Ectodermal cell (in vitro differentiated cells): Measurements from ENCODE around the gene HLA-E. TPM values are rescaled to one million over a fixed set of nuclear protein-coding genes. Genes with fewer than 3 reads are reported as not detected.

Experiments used
- H3K27ac ChIP-seq: 2 replicates; pipeline ENCODE4 v1.7.0; 2013; ENCODE audit warnings: mild to moderate bottlenecking, low read depth, low read length; ENCODE audit not compliant: insufficient read depth, poor library complexity, severe bottlenecking
- H3K27me3 ChIP-seq: 2 replicates; pipeline ENCODE4 v1.7.0; 2013; ENCODE audit warnings: mild to moderate bottlenecking, low read length; ENCODE audit not compliant: insufficient read depth, control insufficient read depth, poor library complexity, severe bottlenecking
- H3K36me3 ChIP-seq: one replicate; pipeline ENCODE4 v1.7.0; 2013; ENCODE audit warnings: low read length; ENCODE audit not compliant: control insufficient read depth, insufficient read depth
- H3K4me1 ChIP-seq: one replicate; pipeline ENCODE4 v1.7.0; 2013; ENCODE audit warnings: low read length; ENCODE audit not compliant: control insufficient read depth, insufficient read depth
- H3K4me3 ChIP-seq: 2 replicates; pipeline ENCODE4 v1.7.0; 2013; ENCODE audit warnings: low read depth, low read length, control low read depth; ENCODE audit not compliant: insufficient read depth
- H3K9me3 ChIP-seq: 2 replicates; pipeline ENCODE4 v1.7.0; 2013; ENCODE audit warnings: mild to moderate bottlenecking, low read length, moderate library complexity; ENCODE audit not compliant: control insufficient read depth
- WGBS, 2 experiments: methylation state at CpG; one replicate each; pipeline ENCODE4 v1.1.7; 2013; ENCODE audit warnings: missing lambda C conversion rate in 2 of 2; 5-methylcytosine and 5-hydroxymethylcytosine counted together
- polyA plus RNA-seq, 4 experiments: library from polyadenylated mRNA; stranded (reverse); fragments of 50-300 nt; gene quantifications; one replicate each; pipeline ENCODE4 v1.2.3, GENCODE V29; 2013

The HLA-E gene
- polyA plus RNA-seq (2013, experiment 1 of 4): 34.6 TPM
- polyA plus RNA-seq (2013, experiment 2 of 4): 30.3 TPM
- polyA plus RNA-seq (2013, experiment 3 of 4): 28.4 TPM
- polyA plus RNA-seq (2013, experiment 4 of 4): 33.7 TPM

DNA sequence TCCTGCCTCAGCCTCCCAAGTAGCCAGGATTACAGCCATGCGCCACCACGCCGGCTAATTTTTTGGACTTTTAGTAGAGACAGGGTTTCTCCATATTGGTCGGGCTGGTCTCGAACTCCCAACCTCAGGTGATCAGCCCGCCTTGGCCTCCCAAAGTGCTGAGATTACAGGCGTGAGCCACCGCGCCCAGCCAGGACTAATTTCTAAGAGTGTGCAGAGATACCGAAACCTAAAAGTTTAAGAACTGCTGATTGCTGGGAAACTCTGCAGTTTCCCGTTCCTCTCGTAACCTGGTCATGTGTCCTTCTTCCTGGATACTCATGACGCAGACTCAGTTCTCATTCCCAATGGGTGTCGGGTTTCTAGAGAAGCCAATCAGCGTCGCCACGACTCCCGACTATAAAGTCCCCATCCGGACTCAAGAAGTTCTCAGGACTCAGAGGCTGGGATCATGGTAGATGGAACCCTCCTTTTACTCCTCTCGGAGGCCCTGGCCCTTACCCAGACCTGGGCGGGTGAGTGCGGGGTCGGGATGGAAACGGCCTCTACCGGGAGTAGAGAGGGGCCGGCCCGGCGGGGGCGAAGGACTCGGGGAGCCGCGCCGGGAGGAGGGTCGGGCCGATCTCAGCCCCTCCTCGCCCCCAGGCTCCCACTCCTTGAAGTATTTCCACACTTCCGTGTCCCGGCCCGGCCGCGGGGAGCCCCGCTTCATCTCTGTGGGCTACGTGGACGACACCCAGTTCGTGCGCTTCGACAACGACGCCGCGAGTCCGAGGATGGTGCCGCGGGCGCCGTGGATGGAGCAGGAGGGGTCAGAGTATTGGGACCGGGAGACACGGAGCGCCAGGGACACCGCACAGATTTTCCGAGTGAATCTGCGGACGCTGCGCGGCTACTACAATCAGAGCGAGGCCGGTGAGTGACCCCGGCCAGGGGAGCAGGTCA is at the start of gene HLA-E:
TSS of gene HLA-E (plus strand) at position 429 of the 945 bp plus-strand sequence. CDS start at position 452, 23 bp downstream.
- H3K9me3 ChIP-seq: no peaks in the 10 kb centered on the region
- H3K4me1 ChIP-seq: no peaks in the 10 kb centered on the region
- H3K27me3 ChIP-seq: peaks cover 8% of the 10 kb centered on the region
- H3K36me3 ChIP-seq: peaks cover 6% of the 10 kb centered on the region
- 7 to 8% methylated on average over 68 of the region's 68 CpGs for WGBS, 2 experiments
- H3K27ac ChIP-seq: peak within 1 kb of the TSS; percentile 9
- H3K4me3 ChIP-seq: peak within 1 kb of the TSS; percentile 69

- H3K4me1 ChIP-seq: no peaks in the 10 kb centered on the region
- 69 to 74% methylated on average over 3 of the region's 3 CpGs for WGBS, 2 experiments
- H3K36me3 ChIP-seq: no peaks in the 10 kb centered on the region
- H3K27ac ChIP-seq: no peak overlapping the region
- no peak overlapping the region for H3K4me3 ChIP-seq
- peaks cover 83% of the 10 kb centered on the region for H3K27me3 ChIP-seq
- H3K9me3 ChIP-seq: no peaks in the 10 kb centered on the region
These were observed 48.1 kb upstream of the HLA-E start for GRCh38 chr6:30441171-30441570.

- no peak overlapping the region for H3K4me3 ChIP-seq
- no peaks in the 10 kb centered on the region for H3K9me3 ChIP-seq
- H3K27me3 ChIP-seq: peaks cover 80% of the 10 kb centered on the region
- WGBS, 2 experiments: 23 to 26% methylated on average over 20 of the region's 20 CpGs
- H3K36me3 ChIP-seq: no peaks in the 10 kb centered on the region
- H3K27ac ChIP-seq: no peak overlapping the region
- H3K4me1 ChIP-seq: no peaks in the 10 kb centered on the region
These were observed 45.5 kb upstream of the HLA-E start for GRCh38 chr6:30443657-30444450.

DNA sequence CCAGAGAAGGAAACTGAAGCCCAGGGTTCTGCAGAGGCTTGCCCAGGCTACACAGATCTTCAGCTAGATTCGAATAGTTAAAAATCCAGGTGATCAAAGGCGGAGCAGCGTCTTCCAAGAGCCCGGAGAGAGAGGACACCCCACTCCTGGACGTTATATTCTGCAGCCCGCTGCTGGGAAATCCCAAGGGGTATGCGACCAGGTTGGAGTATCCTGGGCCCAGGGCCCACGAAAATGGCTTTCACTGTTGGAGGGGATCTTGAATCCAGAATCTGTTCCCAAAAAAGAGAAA is 44.9 kb upstream of the HLA-E start:
- Histone ChIP-seq H3K4me3 (no peak overlapping the region), H3K4me1 (no peaks in the 10 kb centered on the region), H3K27ac (no peak overlapping the region), H3K9me3 (no peaks in the 10 kb centered on the region), H3K36me3 (no peaks in the 10 kb centered on the region), H3K27me3 (peaks cover 80% of the 10 kb centered on the region)
- 73 to 76% methylated on average over 8 of the region's 8 CpGs for WGBS, 2 experiments

- no peaks in the 10 kb centered on the region for H3K36me3 ChIP-seq
- H3K4me1 ChIP-seq: no peaks in the 10 kb centered on the region
- H3K27me3 ChIP-seq: peaks cover 83% of the 10 kb centered on the region
- no peak overlapping the region for H3K4me3 ChIP-seq
- H3K27ac ChIP-seq: no peak overlapping the region
- no peaks in the 10 kb centered on the region for H3K9me3 ChIP-seq
- 67 to 78% methylated on average over 2 of the region's 2 CpGs for WGBS, 2 experiments
These were observed 43.0 kb upstream of the HLA-E start for GRCh38 chr6:30446259-30446658.

- peaks cover 83% of the 10 kb centered on the region for H3K27me3 ChIP-seq
- 5 to 7% methylated on average over 2 of the region's 2 CpGs for WGBS, 2 experiments
- H3K9me3 ChIP-seq: no peaks in the 10 kb centered on the region
- no peaks in the 10 kb centered on the region for H3K36me3 ChIP-seq
- H3K4me1 ChIP-seq: no peaks in the 10 kb centered on the region
- H3K27ac ChIP-seq: no peak overlapping the region
- H3K4me3 ChIP-seq: no peak overlapping the region
These were observed 42.1 kb upstream of the HLA-E start for GRCh38 chr6:30447237-30447636.

- H3K27me3 ChIP-seq: peaks cover 81% of the 10 kb centered on the region
- WGBS, 2 experiments: 79 to 83% methylated on average over 9 of the region's 9 CpGs
These were observed 38.8 kb upstream of the HLA-E start for GRCh38 chr6:30450548-30450908.

DNA sequence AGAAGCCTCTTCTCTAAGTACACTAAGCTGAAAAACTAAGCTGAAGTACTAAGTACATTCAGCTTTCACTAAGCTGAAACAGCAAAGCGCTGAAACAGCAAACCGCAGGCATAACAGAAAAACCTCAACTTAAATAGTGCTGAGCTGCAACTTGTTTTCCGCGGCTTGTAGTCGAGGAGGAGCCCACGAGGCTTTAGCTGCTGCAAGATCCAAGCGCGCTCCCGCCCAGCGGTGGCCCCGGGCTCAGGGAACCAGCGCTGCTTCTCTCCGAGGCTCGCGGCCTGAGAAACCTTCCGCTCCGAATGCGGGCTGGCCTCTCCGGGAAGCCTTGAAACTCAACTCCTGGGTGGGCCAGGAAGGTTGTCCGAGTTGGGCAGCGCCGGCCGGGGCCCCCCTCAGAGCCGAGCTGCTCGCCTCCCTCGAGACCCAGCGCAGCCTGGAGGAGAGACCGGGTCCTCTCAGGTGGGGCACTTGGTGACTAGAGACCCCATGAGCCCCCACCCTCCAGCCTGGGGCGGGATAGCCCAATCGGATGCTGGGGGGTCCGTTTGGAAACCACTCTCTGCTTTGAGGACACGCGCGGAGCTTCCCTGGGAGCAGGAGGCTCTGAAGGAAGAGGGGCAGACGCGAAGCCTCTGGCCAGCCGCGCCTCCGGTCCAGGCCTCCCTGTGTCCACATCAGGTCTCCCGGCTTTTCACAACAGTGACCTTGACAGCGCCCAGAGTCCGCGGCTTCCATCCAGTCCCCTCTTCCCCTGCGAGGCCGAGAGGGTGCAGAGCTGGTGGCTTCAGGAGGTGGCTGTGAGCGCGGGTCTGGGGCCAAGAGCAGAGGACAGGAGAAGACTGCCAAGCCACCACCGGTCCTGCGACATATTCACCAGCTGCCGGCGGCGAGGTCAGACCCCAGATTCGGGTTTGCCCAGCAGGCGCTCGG is 38.1 kb upstream of the HLA-E start:
- Histone ChIP-seq H3K36me3 (no peaks in the 10 kb centered on the region), H3K27ac (no peak overlapping the region), H3K4me1 (no peaks in the 10 kb centered on the region), H3K9me3 (no peaks in the 10 kb centered on the region), H3K4me3 (no peak overlapping the region), H3K27me3 (peaks cover 78% of the 10 kb centered on the region)
- WGBS, 2 experiments: 69 to 70% methylated on average over 55 of the region's 55 CpGs

More at GRCh38 chr6:30450548-30450908, 38.8 kb upstream of the HLA-E start:
- Histone ChIP-seq H3K4me3 (no peak overlapping the region), H3K36me3 (no peaks in the 10 kb centered on the region), H3K27ac (no peak overlapping the region), H3K4me1 (no peaks in the 10 kb centered on the region), H3K9me3 (no peaks in the 10 kb centered on the region)

- Histone ChIP-seq H3K27ac (no peak overlapping the region), H3K27me3 (peaks cover 88% of the 10 kb centered on the region), H3K36me3 (no peaks in the 10 kb centered on the region), H3K4me3 (no peak overlapping the region), H3K9me3 (no peaks in the 10 kb centered on the region), H3K4me1 (no peaks in the 10 kb centered on the region)
- WGBS, 2 experiments: 92 to 93% methylated on average over 41 of the region's 41 CpGs
These were observed 36.4 kb upstream of the HLA-E start for GRCh38 chr6:30452736-30453507.
